K562 (cell line): ENCODE results near the gene MDFIC. TPM values are rescaled to one million over a fixed set of nuclear protein-coding genes. Genes with fewer than 3 reads are reported as not detected.

Experiments
- ATAC-seq: fragments of 200-7000 bp; cut with Tn5 transposase; 3 replicates; pipeline ENCODE4 v1.9.1; 2020; ENCODE audit warnings: moderate library complexity
- BruUV-seq: library from RNA; stranded (reverse); fragments of 400-500 nt; replicated peaks from 2 replicates; lab custom pipeline; 2021; lab: Mats Ljungman, UMichigan
- CTCF ChIA-PET: fragments of 300-600 bp; formaldehyde crosslinking; extraction: SDS; loops from one replicate; lab custom pipeline; 2021; ENCODE audit warnings: low intra/inter-chr PET ratio; lab: Yijun Ruan, JAX
- POLR2A ChIA-PET: fragments of 300-600, 350-650 bp; sonication (Branson Sonifier 250); formaldehyde crosslinking; extraction: SDS; loops from one replicate; lab custom pipeline; 2021; ENCODE audit warnings: antibody characterized with exemption, inconsistent platforms; lab: Yijun Ruan, JAX
- DNase-seq, 4 experiments: peaks; one replicate each; pipeline versions ENCODE4 v3.0.0 to v3.0.0-alpha.2; 2011 to 2018; ENCODE audit warnings: low spot score in 3 of 4, mixed read lengths in 3 of 4; ENCODE audit errors: extremely low read depth in 1 of 4
- FAIRE-seq: peaks from 2 replicates; lab custom pipeline; 2011; peaks lifted over from hg19 to GRCh38; lab: Jason Lieb, UNC
- H2AFZ ChIP-seq: 2 replicates; pipeline ENCODE4 v1.6.0; 2011; ENCODE audit warnings: low read depth, low read length, control low read depth, inconsistent platforms
- H3K27ac ChIP-seq: fragments of 200-600 bp; 3 replicates; pipeline ENCODE4 v1.8.0; 2011; ENCODE audit warnings: low read depth, mild to moderate bottlenecking, control low read depth, inconsistent platforms, low read length, moderate library complexity, mixed read lengths; ENCODE audit errors: extremely low read depth
- H3K27me3 ChIP-seq, 2 experiments: fragments of 300-600 bp in 1 of 2; 2 replicates in 1 of 2; 3 replicates in 1 of 2; pipeline versions ENCODE4 v1.6.0 to v1.8.0; 2011; ENCODE audit warnings: inconsistent platforms in 2 of 2, low read length in 2 of 2, mild to moderate bottlenecking in 1 of 2, mixed read lengths in 1 of 2, moderate library complexity in 1 of 2; ENCODE audit not compliant: control insufficient read depth in 2 of 2, insufficient read depth in 2 of 2
- H3K36me3 ChIP-seq: fragments of 300-600 bp; 3 replicates; pipeline ENCODE4 v1.8.0; 2011; ENCODE audit warnings: mild to moderate bottlenecking, low read length, inconsistent platforms; ENCODE audit not compliant: control insufficient read depth, insufficient read depth
- H3K4me1 ChIP-seq, 2 experiments: fragments of 200-600 bp in 1 of 2; replicated peaks in 1 of 2; 2 replicates in 1 of 2; 3 replicates in 1 of 2; pipeline versions ENCODE4 v1.5.1 to v1.8.0; 2011; ENCODE audit warnings: inconsistent platforms in 2 of 2, low read length in 2 of 2, mild to moderate bottlenecking in 1 of 2, mixed read lengths in 1 of 2, moderate library complexity in 1 of 2; ENCODE audit not compliant: control insufficient read depth in 2 of 2, insufficient read depth in 2 of 2
- H3K4me2 ChIP-seq: 2 replicates; pipeline ENCODE4 v1.6.1; 2011; ENCODE audit warnings: low read length, control low read depth, inconsistent platforms, mixed read lengths; ENCODE audit not compliant: insufficient read depth
- H3K4me3 ChIP-seq: fragments of 200-600 bp; sonication (generic), shearing (Covaris generic); 2 replicates; pipeline ENCODE4 v1.5.1; 2016; ENCODE audit warnings: control low read depth, inconsistent platforms
- H3K79me2 ChIP-seq: fragments of 200-600 bp; 3 replicates; pipeline ENCODE4 v1.8.0; 2011; ENCODE audit warnings: low read length, inconsistent platforms; ENCODE audit not compliant: control insufficient read depth, insufficient read depth
- H3K9ac ChIP-seq, 2 experiments: 2 replicates each; pipeline versions ENCODE4 v1.6.0 to v1.6.1; 2011; ENCODE audit warnings: low read depth in 2 of 2, low read length in 2 of 2, control low read depth in 1 of 2, inconsistent platforms in 1 of 2, mild to moderate bottlenecking in 1 of 2, mixed read lengths in 1 of 2; ENCODE audit not compliant: insufficient read depth in 1 of 2
- H3K9me1 ChIP-seq: one replicate; pipeline ENCODE4 v1.6.0; 2011; ENCODE audit warnings: inconsistent platforms, mild to moderate bottlenecking, low read length, moderate library complexity; ENCODE audit not compliant: control insufficient read depth, insufficient read depth
- H3K9me3 ChIP-seq: replicated peaks from 2 replicates; pipeline ENCODE4 v1.5.1; 2011; ENCODE audit warnings: low read depth, low read length, inconsistent platforms; ENCODE audit not compliant: control insufficient read depth, insufficient read depth
- H4K20me1 ChIP-seq: replicated peaks from 2 replicates; pipeline ENCODE4 v1.6.1; 2011; ENCODE audit warnings: low read length, inconsistent platforms, mixed read lengths; ENCODE audit not compliant: control insufficient read depth, insufficient read depth
- GABPA ChIP-seq: fragments of 200-800 bp; sonication (Bioruptor generic); conservative IDR thresholded peaks from 2 replicates; pipeline ENCODE4 v1.6.1; 2016; ENCODE audit warnings: low read depth, missing genetic modification characterization, missing compliant biosample characterization
- POLR2H ChIP-seq: IDR thresholded peaks from 2 replicates; pipeline ENCODE4 v1.6.1; 2016; ENCODE audit warnings: missing genetic modification characterization, low read depth, mild to moderate bottlenecking, control low read depth, missing compliant biosample characterization, moderate library complexity
- SMARCB1 ChIP-seq: IDR thresholded peaks from 2 replicates; pipeline ENCODE4 v1.6.1; 2011; ENCODE audit warnings: improper control_type of control experiment, low read depth; ENCODE audit not compliant: insufficient read length
- ZBTB8A ChIP-seq: fragments of 450-650 bp; IDR thresholded peaks from 2 replicates; pipeline ENCODE4 v1.6.1; 2018; ENCODE audit warnings: mild to moderate bottlenecking, moderate library complexity; ENCODE audit not compliant: partially characterized antibody
- ZNF717 ChIP-seq: fragments of 250-450 bp; sonication (Bioruptor Pico); IDR thresholded peaks from 2 replicates; pipeline ENCODE4 v1.5.0; 2021
- WGBS: fragments of 100-300 bp; shearing (Covaris generic); methylation state at CpG from one replicate; pipeline ENCODE4 v1.1.6; 2016; ENCODE audit warnings: low coverage, mixed read lengths; ENCODE audit not compliant: insufficient coverage; ENCODE audit errors: missing lambda C conversion rate; 5-methylcytosine and 5-hydroxymethylcytosine counted together
- in situ Hi-C: fragments of 300-500 bp; cut with MboI; formaldehyde crosslinking; loops from 4 replicates; pipeline ENCODE4 v1.15.0; 2018; ENCODE audit warnings: inconsistent platforms, mixed read lengths
- intact Hi-C: fragments of 100-400 bp; cut with micrococcal nuclease; formaldehyde crosslinking; loops from 2 replicates; pipeline ENCODE4 v1.14.2; 2022
- polyA plus RNA-seq, 8 experiments: library from polyadenylated mRNA; depleted of rRNA in 4 of 8; stranded (reverse) in 5 of 8; unstranded in 3 of 8; fragments of >200 nt; fragmentation: Nextera tagmentation in 2 of 8; fragmentation: Illumina TruSeq in 1 of 8; extraction: Ambion mirVana in 2 of 8; extraction: Trizol in 1 of 8; gene quantifications; 2 replicates each; pipeline versions ENCODE4 v1.2.1 to v1.2.3, GENCODE V29; 2011 to 2014; ENCODE audit warnings: inconsistent platforms in 1 of 8, missing spikeins in 1 of 8
- total RNA-seq, 7 experiments: library from RNA; depleted of rRNA in 6 of 7; stranded (reverse); fragments of >200 nt in 6 of 7; fragmentation: Illumina TruSeq in 2 of 7; extraction: Trizol in 2 of 7; gene quantifications; 2 replicates each; pipeline versions ENCODE4 v1.2.1 to v1.2.3, GENCODE V29; 2011 to 2021; ENCODE audit warnings: low replicate concordance in 1 of 7
- TF ChIP-seq, protein P1 (sequence below): fragments of 450-650 bp; IDR thresholded peaks from 2 replicates; pipeline ENCODE4 v1.6.1; 2016; ENCODE audit warnings: mild to moderate bottlenecking
- TF ChIP-seq, protein P2 (sequence below): fragments of 250-450 bp; sonication (Bioruptor Pico); IDR thresholded peaks from 2 replicates; pipeline ENCODE4 v1.4.0; 2020
- TF ChIP-seq, protein P3 (sequence below): sonication (generic); formaldehyde crosslinking; IDR thresholded peaks from 2 replicates; pipeline ENCODE4 v1.4.0; 2020; ENCODE audit warnings: mild to moderate bottlenecking, missing genetic modification reagents

Gene MDFIC
- total and polyA plus RNA-seq, 9 of the 15 experiments (the other 6 are each of a cell fraction or from before 2014, with no cell fraction given): 0.13 to 0.24 TPM; not detected in 7

DNA sequence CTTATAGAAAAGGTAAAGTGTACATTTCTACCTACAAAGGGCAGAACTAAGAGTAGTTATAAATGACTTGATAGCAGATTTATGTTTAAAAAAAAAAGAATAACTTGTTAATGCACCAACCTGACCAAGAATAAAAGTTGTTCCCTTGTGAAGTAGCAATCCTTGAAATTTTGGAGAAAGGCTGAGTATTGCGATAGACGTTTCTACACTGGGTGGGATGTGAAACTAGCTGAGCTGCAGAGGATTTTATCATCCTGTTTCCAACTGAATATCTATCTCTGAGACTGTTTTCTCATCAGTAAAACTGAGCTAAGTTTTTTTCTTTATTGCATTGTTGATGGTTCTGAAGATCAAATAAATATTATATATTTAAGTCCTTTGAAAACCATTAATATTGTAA is 14.6 kb downstream of the MDFIC start:
- ATAC-seq: no peak
- whole genome bisulfite sequencing: 0% methylated on average over 2 of the region's 2 CpGs
- no peaks in the 10 kb centered on the region; the same call in 1 of the 2 replicates for H3K9me3 ChIP-seq
- DNase-seq: no peak
- in situ Hi-C loops (no loop called here), intact Hi-C loops (no loop called here)
- no peak overlapping the region for H3K27ac ChIP-seq
- H3K27me3 ChIP-seq: no peaks in the 10 kb centered on the region
- H3K4me3 ChIP-seq: no peak overlapping the region
- no TSS peak for BruUV-seq
- H4K20me1 ChIP-seq: no peaks in the 10 kb centered on the region
- ChIA-PET CTCF (no interaction called here), POLR2A (no interaction called here)
- no peak overlapping the region for H3K4me2 ChIP-seq
- no peak overlapping the region for H3K9ac ChIP-seq
- H2AFZ ChIP-seq: no peak overlapping the region
- H3K79me2 ChIP-seq: no peaks in the 10 kb centered on the region
- H3K4me1 ChIP-seq: no peaks in the 10 kb centered on the region
- no peaks in the 10 kb centered on the region for H3K36me3 ChIP-seq
- no peak for FAIRE-seq
- no peaks in the 10 kb centered on the region for H3K9me1 ChIP-seq
- TF ChIP-seq, protein P1, sequence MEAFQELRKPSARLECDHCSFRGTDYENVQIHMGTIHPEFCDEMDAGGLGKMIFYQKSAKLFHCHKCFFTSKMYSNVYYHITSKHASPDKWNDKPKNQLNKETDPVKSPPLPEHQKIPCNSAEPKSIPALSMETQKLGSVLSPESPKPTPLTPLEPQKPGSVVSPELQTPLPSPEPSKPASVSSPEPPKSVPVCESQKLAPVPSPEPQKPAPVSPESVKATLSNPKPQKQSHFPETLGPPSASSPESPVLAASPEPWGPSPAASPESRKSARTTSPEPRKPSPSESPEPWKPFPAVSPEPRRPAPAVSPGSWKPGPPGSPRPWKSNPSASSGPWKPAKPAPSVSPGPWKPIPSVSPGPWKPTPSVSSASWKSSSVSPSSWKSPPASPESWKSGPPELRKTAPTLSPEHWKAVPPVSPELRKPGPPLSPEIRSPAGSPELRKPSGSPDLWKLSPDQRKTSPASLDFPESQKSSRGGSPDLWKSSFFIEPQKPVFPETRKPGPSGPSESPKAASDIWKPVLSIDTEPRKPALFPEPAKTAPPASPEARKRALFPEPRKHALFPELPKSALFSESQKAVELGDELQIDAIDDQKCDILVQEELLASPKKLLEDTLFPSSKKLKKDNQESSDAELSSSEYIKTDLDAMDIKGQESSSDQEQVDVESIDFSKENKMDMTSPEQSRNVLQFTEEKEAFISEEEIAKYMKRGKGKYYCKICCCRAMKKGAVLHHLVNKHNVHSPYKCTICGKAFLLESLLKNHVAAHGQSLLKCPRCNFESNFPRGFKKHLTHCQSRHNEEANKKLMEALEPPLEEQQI: no peak
- TF ChIP-seq SMARCB1: no peak
- TF ChIP-seq, protein P2, sequence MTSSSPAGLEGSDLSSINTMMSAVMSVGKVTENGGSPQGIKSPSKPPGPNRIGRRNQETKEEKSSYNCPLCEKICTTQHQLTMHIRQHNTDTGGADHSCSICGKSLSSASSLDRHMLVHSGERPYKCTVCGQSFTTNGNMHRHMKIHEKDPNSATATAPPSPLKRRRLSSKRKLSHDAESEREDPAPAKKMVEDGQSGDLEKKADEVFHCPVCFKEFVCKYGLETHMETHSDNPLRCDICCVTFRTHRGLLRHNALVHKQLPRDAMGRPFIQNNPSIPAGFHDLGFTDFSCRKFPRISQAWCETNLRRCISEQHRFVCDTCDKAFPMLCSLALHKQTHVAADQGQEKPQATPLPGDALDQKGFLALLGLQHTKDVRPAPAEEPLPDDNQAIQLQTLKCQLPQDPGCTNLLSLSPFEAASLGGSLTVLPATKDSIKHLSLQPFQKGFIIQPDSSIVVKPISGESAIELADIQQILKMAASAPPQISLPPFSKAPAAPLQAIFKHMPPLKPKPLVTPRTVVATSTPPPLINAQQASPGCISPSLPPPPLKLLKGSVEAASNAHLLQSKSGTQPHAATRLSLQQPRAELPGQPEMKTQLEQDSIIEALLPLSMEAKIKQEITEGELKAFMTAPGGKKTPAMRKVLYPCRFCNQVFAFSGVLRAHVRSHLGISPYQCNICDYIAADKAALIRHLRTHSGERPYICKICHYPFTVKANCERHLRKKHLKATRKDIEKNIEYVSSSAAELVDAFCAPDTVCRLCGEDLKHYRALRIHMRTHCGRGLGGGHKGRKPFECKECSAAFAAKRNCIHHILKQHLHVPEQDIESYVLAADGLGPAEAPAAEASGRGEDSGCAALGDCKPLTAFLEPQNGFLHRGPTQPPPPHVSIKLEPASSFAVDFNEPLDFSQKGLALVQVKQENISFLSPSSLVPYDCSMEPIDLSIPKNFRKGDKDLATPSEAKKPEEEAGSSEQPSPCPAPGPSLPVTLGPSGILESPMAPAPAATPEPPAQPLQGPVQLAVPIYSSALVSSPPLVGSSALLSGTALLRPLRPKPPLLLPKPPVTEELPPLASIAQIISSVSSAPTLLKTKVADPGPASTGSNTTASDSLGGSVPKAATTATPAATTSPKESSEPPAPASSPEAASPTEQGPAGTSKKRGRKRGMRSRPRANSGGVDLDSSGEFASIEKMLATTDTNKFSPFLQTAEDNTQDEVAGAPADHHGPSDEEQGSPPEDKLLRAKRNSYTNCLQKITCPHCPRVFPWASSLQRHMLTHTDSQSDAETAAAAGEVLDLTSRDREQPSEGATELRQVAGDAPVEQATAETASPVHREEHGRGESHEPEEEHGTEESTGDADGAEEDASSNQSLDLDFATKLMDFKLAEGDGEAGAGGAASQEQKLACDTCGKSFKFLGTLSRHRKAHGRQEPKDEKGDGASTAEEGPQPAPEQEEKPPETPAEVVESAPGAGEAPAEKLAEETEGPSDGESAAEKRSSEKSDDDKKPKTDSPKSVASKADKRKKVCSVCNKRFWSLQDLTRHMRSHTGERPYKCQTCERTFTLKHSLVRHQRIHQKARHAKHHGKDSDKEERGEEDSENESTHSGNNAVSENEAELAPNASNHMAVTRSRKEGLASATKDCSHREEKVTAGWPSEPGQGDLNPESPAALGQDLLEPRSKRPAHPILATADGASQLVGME (CRISPR knock-in tag): no peak
- TF ChIP-seq POLR2H (tag): no peak
- no peak for TF ChIP-seq ZNF717
- no peak for TF ChIP-seq ZBTB8A
- no peak for TF ChIP-seq GABPA (tag)
- TF ChIP-seq, protein P3, sequence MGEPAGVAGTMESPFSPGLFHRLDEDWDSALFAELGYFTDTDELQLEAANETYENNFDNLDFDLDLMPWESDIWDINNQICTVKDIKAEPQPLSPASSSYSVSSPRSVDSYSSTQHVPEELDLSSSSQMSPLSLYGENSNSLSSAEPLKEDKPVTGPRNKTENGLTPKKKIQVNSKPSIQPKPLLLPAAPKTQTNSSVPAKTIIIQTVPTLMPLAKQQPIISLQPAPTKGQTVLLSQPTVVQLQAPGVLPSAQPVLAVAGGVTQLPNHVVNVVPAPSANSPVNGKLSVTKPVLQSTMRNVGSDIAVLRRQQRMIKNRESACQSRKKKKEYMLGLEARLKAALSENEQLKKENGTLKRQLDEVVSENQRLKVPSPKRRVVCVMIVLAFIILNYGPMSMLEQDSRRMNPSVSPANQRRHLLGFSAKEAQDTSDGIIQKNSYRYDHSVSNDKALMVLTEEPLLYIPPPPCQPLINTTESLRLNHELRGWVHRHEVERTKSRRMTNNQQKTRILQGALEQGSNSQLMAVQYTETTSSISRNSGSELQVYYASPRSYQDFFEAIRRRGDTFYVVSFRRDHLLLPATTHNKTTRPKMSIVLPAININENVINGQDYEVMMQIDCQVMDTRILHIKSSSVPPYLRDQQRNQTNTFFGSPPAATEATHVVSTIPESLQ: no peak
